ENCODE results near the gene RAB27B.

RAB27B gene

GRCh38 chr18:54828281-54828881 lies at the start of gene RAB27B:
Gene RAB27B (plus strand): TSS chr18:54828477. CDS start chr18:54877586, 49,109 bp downstream.
- H3K9ac ChIP-seq (ENCODE audit: low read length), result no peak within 1 kb of the TSS

GRCh38 chr18:54780285-54780861 lies 47.9 kb upstream of the RAB27B start:
- Histone ChIP-seq H3K79me2 (ENCODE audit: insufficient read depth, low read length) (no peaks in the 10 kb centered on the region), H3K4me1 (ENCODE audit: insufficient read depth, low read length, severe bottlenecking) (no peaks in the 10 kb centered on the region), H3K9ac (ENCODE audit: low read length) (no peak overlapping the region), H3K4me2 (ENCODE audit: low read length) (no peak overlapping the region), H3F3A (ENCODE audit: insufficient read depth, low read length) (no peaks in the 10 kb centered on the region), H2AFZ (ENCODE audit: low read length) (no peak overlapping the region), H3K27ac (ENCODE audit: low read depth, low read length, poor library complexity, severe bottlenecking) (no peak overlapping the region), H3K4me3 (ENCODE audit: low read depth, low read length, poor library complexity, severe bottlenecking) (no peak overlapping the region), H3K27me3 (ENCODE audit: insufficient read depth, low read length) (no peaks in the 10 kb centered on the region), H3K9me2 (ENCODE audit: low read depth, low read length) (no peaks in the 10 kb centered on the region), H3K9me3 (ENCODE audit: low read length) (no peaks in the 10 kb centered on the region), H4K20me1 (ENCODE audit: insufficient read depth, low read length) (no peaks in the 10 kb centered on the region), H3K36me3 (ENCODE audit: insufficient read depth, low read length) (no peaks in the 10 kb centered on the region)
- TF ChIP-seq CTCF (IDR thresholded peaks at IDR 0.05; ENCODE audit: low read length) (no peak), EZH2 (IDR thresholded peaks at IDR 0.05; ENCODE audit: borderline replicate concordance, low read length) (no peak)

More at GRCh38 chr18:54828281-54828881, at the start of gene RAB27B:
- no peaks in the 10 kb centered on the region for H3K36me3 ChIP-seq (ENCODE audit: insufficient read depth, low read length)
- no peak within 1 kb of the TSS for H2AFZ ChIP-seq (ENCODE audit: low read length)
- no peak within 1 kb of the TSS for H3K4me3 ChIP-seq (ENCODE audit: low read depth, low read length, poor library complexity, severe bottlenecking)
- H3K27me3 ChIP-seq (ENCODE audit: insufficient read depth, low read length), result no peaks in the 10 kb centered on the region
- no peak within 1 kb of the TSS for H3K4me2 ChIP-seq (ENCODE audit: low read length)
- TF ChIP-seq EZH2 (IDR thresholded peaks at IDR 0.05; ENCODE audit: borderline replicate concordance, low read length) (no peak), CTCF (IDR thresholded peaks at IDR 0.05; ENCODE audit: low read length) (no peak)
- no peaks in the 10 kb centered on the region for H3K79me2 ChIP-seq (ENCODE audit: insufficient read depth, low read length)
- H3F3A ChIP-seq (ENCODE audit: insufficient read depth, low read length), result no peaks in the 10 kb centered on the region
- no peak within 1 kb of the TSS for H3K27ac ChIP-seq (ENCODE audit: low read depth, low read length, poor library complexity, severe bottlenecking)
- no peaks in the 10 kb centered on the region for H3K4me1 ChIP-seq (ENCODE audit: insufficient read depth, low read length, severe bottlenecking)
- H4K20me1 ChIP-seq (ENCODE audit: insufficient read depth, low read length), result no peaks in the 10 kb centered on the region
- no peaks in the 10 kb centered on the region for H3K9me2 ChIP-seq (ENCODE audit: low read depth, low read length)
- H3K9me3 ChIP-seq (ENCODE audit: low read length), result no peaks in the 10 kb centered on the region

GRCh38 chr18:54780970-54781369 lies 47.3 kb upstream of the RAB27B start:
- Histone ChIP-seq H4K20me1 (ENCODE audit: insufficient read depth, low read length) (no peaks in the 10 kb centered on the region), H3K9ac (ENCODE audit: low read length) (no peak overlapping the region), H3K4me2 (ENCODE audit: low read length) (no peak overlapping the region), H3K4me3 (ENCODE audit: low read depth, low read length, poor library complexity, severe bottlenecking) (no peak overlapping the region), H3K36me3 (ENCODE audit: insufficient read depth, low read length) (no peaks in the 10 kb centered on the region), H3F3A (ENCODE audit: insufficient read depth, low read length) (no peaks in the 10 kb centered on the region), H3K4me1 (ENCODE audit: insufficient read depth, low read length, severe bottlenecking) (no peaks in the 10 kb centered on the region), H3K27ac (ENCODE audit: low read depth, low read length, poor library complexity, severe bottlenecking) (no peak overlapping the region), H3K9me2 (ENCODE audit: low read depth, low read length) (no peaks in the 10 kb centered on the region), H3K9me3 (ENCODE audit: low read length) (no peaks in the 10 kb centered on the region), H2AFZ (ENCODE audit: low read length) (no peak overlapping the region), H3K79me2 (ENCODE audit: insufficient read depth, low read length) (no peaks in the 10 kb centered on the region), H3K27me3 (ENCODE audit: insufficient read depth, low read length) (no peaks in the 10 kb centered on the region)
- no peak for TF ChIP-seq CTCF (IDR thresholded peaks at IDR 0.05; ENCODE audit: low read length)
